GM12878 (cell line): ENCODE data around the gene FGF14. TPM values are rescaled to one million over a fixed set of nuclear protein-coding genes. Genes with fewer than 3 reads are reported as not detected.

ENCODE experiments used
- ATAC-seq: fragments of 200-7000 bp; cut with Tn5 transposase; 3 replicates; pipeline ENCODE4 v1.9.1; 2020; ENCODE audit warnings: mild to moderate bottlenecking, moderate library complexity
- BruUV-seq: library from RNA; stranded (reverse); fragments of 400-500 nt; replicated peaks from 2 replicates; lab custom pipeline; 2021; lab: Mats Ljungman, UMichigan
- CTCF ChIA-PET: fragments of 300-600 bp; sonication (Branson Sonifier 250); formaldehyde crosslinking; extraction: SDS; loops from one replicate; lab custom pipeline; 2021; ENCODE audit warnings: inconsistent platforms; lab: Yijun Ruan, JAX
- POLR2A ChIA-PET: fragments of 350-600 bp; formaldehyde crosslinking; extraction: SDS; loops from one replicate; lab custom pipeline; 2021; ENCODE audit warnings: inconsistent platforms; lab: Charles Lee
- RAD21 ChIA-PET: fragments of 300-600 bp; sonication (Branson Sonifier 250); formaldehyde crosslinking; loops from one replicate; lab custom pipeline; 2023; ENCODE audit warnings: antibody characterized with exemption; ENCODE audit not compliant: unreplicated experiment; lab: Charles Lee
- SMC1A ChIA-PET: fragments of 300-600 bp; sonication (Branson Sonifier 250); formaldehyde crosslinking; loops from one replicate; lab custom pipeline; 2023; ENCODE audit not compliant: unreplicated experiment, uncharacterized antibody; lab: Charles Lee
- DNase-seq: peaks from one replicate; pipeline ENCODE4 v3.0.0-alpha.2; 2011; ENCODE audit warnings: low read depth, low spot score
- FAIRE-seq: peaks from 3 replicates; lab custom pipeline; 2011; peaks lifted over from hg19 to GRCh38; lab: Jason Lieb, UNC
- H2AFZ ChIP-seq: 2 replicates; pipeline ENCODE4 v1.6.0; 2011; ENCODE audit warnings: low read depth, low read length, control low read depth; ENCODE audit not compliant: control insufficient read depth
- H3K27ac ChIP-seq: 2 replicates; pipeline ENCODE4 v1.5.1; 2011; ENCODE audit warnings: control low read depth; ENCODE audit not compliant: control insufficient read depth, insufficient read depth
- H3K27me3 ChIP-seq, 2 experiments: replicated peaks in 1 of 2; 2 replicates each; pipeline versions ENCODE4 v1.6.0 to v1.6.1; 2011; ENCODE audit warnings: low read length in 1 of 2; ENCODE audit not compliant: control insufficient read depth in 2 of 2, insufficient read depth in 2 of 2
- H3K36me3 ChIP-seq, 2 experiments: 2 replicates each; pipeline ENCODE4 v1.5.1; 2011; ENCODE audit warnings: low read length in 1 of 2; ENCODE audit not compliant: control insufficient read depth in 2 of 2, insufficient read depth in 2 of 2
- H3K4me1 ChIP-seq: 2 replicates; pipeline ENCODE4 v1.6.1; 2011; ENCODE audit warnings: mild to moderate bottlenecking, low read length, moderate library complexity, mixed read lengths; ENCODE audit not compliant: control insufficient read depth, insufficient read depth
- H3K4me2 ChIP-seq: 2 replicates; pipeline ENCODE4 v1.6.0; 2011; ENCODE audit warnings: control low read depth; ENCODE audit not compliant: control insufficient read depth, insufficient read depth
- H3K4me3 ChIP-seq: fragments of 200-600 bp; sonication (generic); 2 replicates; pipeline ENCODE4 v1.5.1; 2016
- H3K79me2 ChIP-seq: 2 replicates; pipeline ENCODE4 v1.6.0; 2011; ENCODE audit warnings: low read length; ENCODE audit not compliant: control insufficient read depth, insufficient read depth
- H3K9ac ChIP-seq: 2 replicates; pipeline ENCODE4 v1.8.0; 2011; ENCODE audit warnings: low read length, control low read depth, mixed read lengths; ENCODE audit not compliant: control insufficient read depth, insufficient read depth
- H3K9me3 ChIP-seq: replicated peaks from 3 replicates; pipeline ENCODE4 v1.5.1; 2011; ENCODE audit warnings: mild to moderate bottlenecking, low read length; ENCODE audit not compliant: control insufficient read depth, insufficient read depth
- H4K20me1 ChIP-seq: 2 replicates; pipeline ENCODE4 v1.6.0; 2011; ENCODE audit not compliant: control insufficient read depth, insufficient read depth
- GATAD2B ChIP-seq: fragments of 450-650 bp; conservative IDR thresholded peaks from 2 replicates; pipeline ENCODE4 v1.6.1; 2017; ENCODE audit warnings: low read depth, mild to moderate bottlenecking, moderate library complexity
- IRF3 ChIP-seq: fragments of 450-650 bp; IDR thresholded peaks from 2 replicates; pipeline ENCODE4 v1.6.1; 2014; ENCODE audit warnings: mild to moderate bottlenecking
- JUND ChIP-seq: IDR thresholded peaks from 2 replicates; pipeline ENCODE4 v1.6.1; 2012; ENCODE audit warnings: low read depth, mild to moderate bottlenecking, low read length, improper control_type of control experiment, moderate library complexity
- MTA3 ChIP-seq: IDR thresholded peaks from 2 replicates; pipeline ENCODE4 v1.6.1; 2012; ENCODE audit warnings: low read length, inconsistent platforms, borderline replicate concordance
- NFYA ChIP-seq: IDR thresholded peaks from 2 replicates; pipeline ENCODE4 v1.6.1; 2011; ENCODE audit warnings: low read depth, mild to moderate bottlenecking, low read length, improper control_type of control experiment, borderline replicate concordance
- NR2C1 ChIP-seq: fragments of 450-650 bp; IDR thresholded peaks from 2 replicates; pipeline ENCODE4 v1.6.1; 2017; ENCODE audit warnings: antibody characterized with exemption, mild to moderate bottlenecking, moderate library complexity
- POLR2AphosphoS2 ChIP-seq: IDR thresholded peaks from 2 replicates; pipeline ENCODE4 v1.6.1; 2011; ENCODE audit warnings: low read depth, mild to moderate bottlenecking, low read length, improper control_type of control experiment, moderate library complexity
- RELA ChIP-seq: fragments of 450-650 bp; IDR thresholded peaks from 2 replicates; pipeline ENCODE4 v1.8.0; 2014; ENCODE audit warnings: borderline replicate concordance; ENCODE audit not compliant: partially characterized antibody
- SIX5 ChIP-seq: IDR thresholded peaks from 2 replicates; pipeline ENCODE4 v1.6.1; 2011; ENCODE audit warnings: mild to moderate bottlenecking, low read depth, low read length, moderate library complexity; ENCODE audit not compliant: severe bottlenecking
- SMAD5 ChIP-seq: IDR thresholded peaks from 2 replicates; pipeline ENCODE4 v1.6.1; 2016; ENCODE audit warnings: antibody characterized with exemption, low read depth
- SMARCA5 ChIP-seq: fragments of 450-650 bp; IDR thresholded peaks from 2 replicates; pipeline ENCODE4 v1.6.1; 2017; ENCODE audit warnings: mild to moderate bottlenecking
- SUPT20H ChIP-seq: IDR thresholded peaks from 2 replicates; pipeline ENCODE4 v1.6.1; 2011; ENCODE audit warnings: low read depth, mild to moderate bottlenecking, low read length, moderate library complexity, borderline replicate concordance; ENCODE audit not compliant: control insufficient read depth
- ZNF217 ChIP-seq: fragments of 450-650 bp; IDR thresholded peaks from 2 replicates; pipeline ENCODE4 v1.6.1; 2017; ENCODE audit warnings: antibody characterized with exemption, mild to moderate bottlenecking
- WGBS: methylation state at CpG from one replicate; pipeline ENCODE4 v1.1.6; 2016; ENCODE audit warnings: low lambda C conversion rate; ENCODE audit not compliant: insufficient replicate concordance, insufficient coverage; ENCODE audit errors: missing lambda C conversion rate; 5-methylcytosine and 5-hydroxymethylcytosine counted together
- in situ Hi-C: fragments of 300-500 bp; cut with MboI; formaldehyde crosslinking; loops from 9 replicates; pipeline ENCODE4 v1.14.3; 2018; ENCODE audit warnings: mixed read lengths
- intact Hi-C: fragments of 100-400 bp; cut with micrococcal nuclease; formaldehyde crosslinking; loops from one replicate; pipeline ENCODE4 v1.14.2; 2022; ENCODE audit not compliant: unreplicated experiment
- polyA plus RNA-seq, 11 experiments: library from polyadenylated mRNA; depleted of rRNA in 4 of 11; unstranded in 6 of 11; stranded (reverse) in 5 of 11; fragments of >200 nt; fragmentation: Nextera tagmentation in 4 of 11; fragmentation: Illumina TruSeq in 1 of 11; extraction: Ambion mirVana in 4 of 11; extraction: Trizol in 1 of 11; gene quantifications; 1 replicate in 1 of 11; 2 replicates in 10 of 11; pipeline versions ENCODE4 v1.2.1 to v1.2.3, GENCODE V29; 2011 to 2016; ENCODE audit warnings: inconsistent platforms in 2 of 11, missing spikeins in 2 of 11, low read depth in 1 of 11
- total RNA-seq, 4 experiments: library from RNA; depleted of rRNA in 3 of 4; stranded (reverse); fragments of >200 nt in 3 of 4; fragmentation: Illumina TruSeq in 1 of 4; extraction: Trizol in 1 of 4; gene quantifications; 2 replicates each; pipeline versions ENCODE4 v1.2.1 to v1.2.3, GENCODE V29; 2013 to 2021
- TF ChIP-seq, protein P1 (sequence below): IDR thresholded peaks from 2 replicates; pipeline ENCODE4 v1.6.1; 2012; ENCODE audit warnings: low read depth, low read length, improper control_type of control experiment
- TF ChIP-seq, protein P2 (sequence below): fragments of 450-650 bp; IDR thresholded peaks from 2 replicates; pipeline ENCODE4 v1.6.1; 2016; ENCODE audit warnings: mild to moderate bottlenecking, moderate library complexity, borderline replicate concordance

The FGF14 gene
- total and polyA plus RNA-seq, 10 of the 15 experiments (the other 5 are each of a cell fraction or from before 2014, with no cell fraction given), result under 0.01 to 0.44 (median 0.04) TPM

GRCh38 chr13:101868585-101869469 lies 533.0 kb downstream of the FGF14 start (continued):
- TF ChIP-seq, protein P1, sequence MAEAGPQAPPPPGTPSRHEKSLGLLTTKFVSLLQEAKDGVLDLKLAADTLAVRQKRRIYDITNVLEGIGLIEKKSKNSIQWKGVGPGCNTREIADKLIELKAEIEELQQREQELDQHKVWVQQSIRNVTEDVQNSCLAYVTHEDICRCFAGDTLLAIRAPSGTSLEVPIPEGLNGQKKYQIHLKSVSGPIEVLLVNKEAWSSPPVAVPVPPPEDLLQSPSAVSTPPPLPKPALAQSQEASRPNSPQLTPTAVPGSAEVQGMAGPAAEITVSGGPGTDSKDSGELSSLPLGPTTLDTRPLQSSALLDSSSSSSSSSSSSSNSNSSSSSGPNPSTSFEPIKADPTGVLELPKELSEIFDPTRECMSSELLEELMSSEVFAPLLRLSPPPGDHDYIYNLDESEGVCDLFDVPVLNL, result no peak
- TF ChIP-seq SMARCA5, result no peak
- TF ChIP-seq NR2C1, result no peak
- TF ChIP-seq, all 136 proteins: peak for 0

- FAIRE-seq, result no peak
- in situ Hi-C loops (no loop called here), intact Hi-C loops (no loop called here)
- RAD21 ChIA-PET, result no interaction called here
- DNase-seq, result no peak
- WGBS, result 41% methylated on average over 4 of the region's 4 CpGs
- no peak for TF ChIP-seq SMAD5
- TF ChIP-seq, protein P2, sequence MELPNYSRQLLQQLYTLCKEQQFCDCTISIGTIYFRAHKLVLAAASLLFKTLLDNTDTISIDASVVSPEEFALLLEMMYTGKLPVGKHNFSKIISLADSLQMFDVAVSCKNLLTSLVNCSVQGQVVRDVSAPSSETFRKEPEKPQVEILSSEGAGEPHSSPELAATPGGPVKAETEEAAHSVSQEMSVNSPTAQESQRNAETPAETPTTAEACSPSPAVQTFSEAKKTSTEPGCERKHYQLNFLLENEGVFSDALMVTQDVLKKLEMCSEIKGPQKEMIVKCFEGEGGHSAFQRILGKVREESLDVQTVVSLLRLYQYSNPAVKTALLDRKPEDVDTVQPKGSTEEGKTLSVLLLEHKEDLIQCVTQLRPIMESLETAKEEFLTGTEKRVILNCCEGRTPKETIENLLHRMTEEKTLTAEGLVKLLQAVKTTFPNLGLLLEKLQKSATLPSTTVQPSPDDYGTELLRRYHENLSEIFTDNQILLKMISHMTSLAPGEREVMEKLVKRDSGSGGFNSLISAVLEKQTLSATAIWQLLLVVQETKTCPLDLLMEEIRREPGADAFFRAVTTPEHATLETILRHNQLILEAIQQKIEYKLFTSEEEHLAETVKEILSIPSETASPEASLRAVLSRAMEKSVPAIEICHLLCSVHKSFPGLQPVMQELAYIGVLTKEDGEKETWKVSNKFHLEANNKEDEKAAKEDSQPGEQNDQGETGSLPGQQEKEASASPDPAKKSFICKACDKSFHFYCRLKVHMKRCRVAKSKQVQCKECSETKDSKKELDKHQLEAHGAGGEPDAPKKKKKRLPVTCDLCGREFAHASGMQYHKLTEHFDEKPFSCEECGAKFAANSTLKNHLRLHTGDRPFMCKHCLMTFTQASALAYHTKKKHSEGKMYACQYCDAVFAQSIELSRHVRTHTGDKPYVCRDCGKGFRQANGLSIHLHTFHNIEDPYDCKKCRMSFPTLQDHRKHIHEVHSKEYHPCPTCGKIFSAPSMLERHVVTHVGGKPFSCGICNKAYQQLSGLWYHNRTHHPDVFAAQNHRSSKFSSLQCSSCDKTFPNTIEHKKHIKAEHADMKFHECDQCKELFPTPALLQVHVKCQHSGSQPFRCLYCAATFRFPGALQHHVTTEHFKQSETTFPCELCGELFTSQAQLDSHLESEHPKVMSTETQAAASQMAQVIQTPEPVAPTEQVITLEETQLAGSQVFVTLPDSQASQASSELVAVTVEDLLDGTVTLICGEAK, result no peak
- TF ChIP-seq IRF3, result no peak
- no peak for TF ChIP-seq NFYA
- no peak for TF ChIP-seq JUND
- TF ChIP-seq SIX5, result no peak
- no peak for TF ChIP-seq GATAD2B
- TF ChIP-seq RELA, result no peak
- TF ChIP-seq POLR2AphosphoS2, result no peak
- TF ChIP-seq NR2C1, result no peak
- TF ChIP-seq ZNF217, result no peak
- TF ChIP-seq SUPT20H, result no peak
- no peak for TF ChIP-seq MTA3
- H3K9ac ChIP-seq, result no peak overlapping the region
- SMC1A ChIA-PET, result no interaction called here
- POLR2A ChIA-PET, result no interaction called here
- CTCF ChIA-PET, result no interaction called here
- ATAC-seq, result no peak
- H3K9me3 ChIP-seq, result no peaks in the 10 kb centered on the region
- BruUV-seq, result no TSS peak
- no peaks in the 10 kb centered on the region for H3K36me3 ChIP-seq
- peaks cover 0 to 1% of the 10 kb centered on the region in 2 experiments; a peak in 1 of 4 replicates for H3K27me3 ChIP-seq
- H2AFZ ChIP-seq, result no peak overlapping the region
- H3K4me2 ChIP-seq, result no peak overlapping the region
- no peak overlapping the region for H3K27ac ChIP-seq
- no peaks in the 10 kb centered on the region for H3K4me1 ChIP-seq
- H4K20me1 ChIP-seq, result no peaks in the 10 kb centered on the region
- no peaks in the 10 kb centered on the region for H3K79me2 ChIP-seq
- H3K4me3 ChIP-seq, result no peak overlapping the region
These were observed 534.8 kb downstream of the FGF14 start for GRCh38 chr13:101866889-101867581.
